ENCODE results near the gene RHCE.
"Not testable (repeated sequence)": the region's sequence is repeated elsewhere in the genome, so short reads cannot be mapped to it uniquely, and the experiment has no call there.

GRCh38 chr1:25383090-25383489, 37.5 kb downstream of the RHCE start:
- not testable (repeated sequence) for TF ChIP-seq CTCF, POLR2A (IDR thresholded peaks at IDR 0.05)

Measured in breast epithelium (tissue), 3 donors.